GM23338 (cell line): ENCODE results near the gene RNF20. TPM values are rescaled to one million over a fixed set of nuclear protein-coding genes. Genes with fewer than 3 reads are reported as not detected.

Experiments used
- ATAC-seq: fragments of 200-7000 bp; cut with Tn5 transposase; 3 replicates; pipeline ENCODE4 v1.9.1; 2020
- DNase-seq: peaks from one replicate; pipeline ENCODE4 v3.0.0-alpha.2; 2015; ENCODE audit warnings: low spot score
- H2AFZ ChIP-seq: fragments of 200-600 bp; sonication (generic); 2 replicates; pipeline ENCODE4 v1.8.0; 2016; ENCODE audit warnings: antibody characterized with exemption, mild to moderate bottlenecking, moderate library complexity
- H3F3A ChIP-seq: fragments of 200-600 bp; sonication (generic); replicated peaks from 2 replicates; pipeline ENCODE4 v1.8.0; 2017; ENCODE audit warnings: antibody characterized with exemption, mixed run types, low read depth
- H3K27ac ChIP-seq: fragments of 200-600 bp; sonication (generic); 2 replicates; pipeline ENCODE4 v1.6.1; 2016; ENCODE audit warnings: low read depth
- H3K27me3 ChIP-seq: fragments of 200-600 bp; sonication (generic); 2 replicates; pipeline ENCODE4 v1.8.0; 2016; ENCODE audit warnings: mild to moderate bottlenecking, mixed run types, moderate library complexity; ENCODE audit not compliant: insufficient read depth
- H3K36me3 ChIP-seq: fragments of 200-600 bp; sonication (generic); 2 replicates; pipeline ENCODE4 v1.8.0; 2016; ENCODE audit warnings: mild to moderate bottlenecking; ENCODE audit not compliant: insufficient read depth
- H3K4me1 ChIP-seq: fragments of 200-600 bp; sonication (generic); 2 replicates; pipeline ENCODE4 v1.8.0; 2016; ENCODE audit warnings: mild to moderate bottlenecking, moderate library complexity; ENCODE audit not compliant: insufficient read depth
- H3K4me2 ChIP-seq: fragments of 200-600 bp; sonication (generic); 2 replicates; pipeline ENCODE4 v1.7.1; 2017; ENCODE audit warnings: mixed run types
- H3K4me3 ChIP-seq: fragments of 200-600 bp; sonication (generic); 2 replicates; pipeline ENCODE4 v1.6.1; 2016; ENCODE audit warnings: mixed run types
- H3K79me2 ChIP-seq: fragments of 200-600 bp; sonication (generic); replicated peaks from 2 replicates; pipeline ENCODE4 v1.8.0; 2017; ENCODE audit warnings: mild to moderate bottlenecking; ENCODE audit not compliant: insufficient read depth
- H3K9me2 ChIP-seq: fragments of 200-600 bp; sonication (generic); 2 replicates; pipeline ENCODE4 v1.8.0; 2017; ENCODE audit not compliant: insufficient read depth
- H4K20me1 ChIP-seq: fragments of 200-600 bp; sonication (generic); replicated peaks from 2 replicates; pipeline ENCODE4 v1.8.0; 2017; ENCODE audit warnings: mild to moderate bottlenecking; ENCODE audit not compliant: insufficient read depth
- H3K27ac Mint-ChIP-seq: 2 replicates; pipeline ENCODE4 v1.8.0; 2020; ENCODE audit warnings: inconsistent platforms, mild to moderate bottlenecking, moderate library complexity, mixed read lengths
- H3K27me3 Mint-ChIP-seq: 3 replicates; pipeline ENCODE4 v1.8.0; 2022; ENCODE audit warnings: low read depth, mild to moderate bottlenecking, moderate library complexity, mixed read lengths, inconsistent platforms; ENCODE audit not compliant: insufficient read depth, poor library complexity
- H3K36me3 Mint-ChIP-seq: 3 replicates; pipeline ENCODE4 v1.8.0; 2021; ENCODE audit warnings: low read depth, mild to moderate bottlenecking, inconsistent platforms, moderate library complexity, mixed read lengths
- H3K4me1 Mint-ChIP-seq: 3 replicates; pipeline ENCODE4 v1.8.0; 2020; ENCODE audit warnings: mild to moderate bottlenecking, inconsistent platforms, mixed read lengths
- H3K4me3 Mint-ChIP-seq: 3 replicates; pipeline ENCODE4 v1.8.0; 2021; ENCODE audit warnings: moderate library complexity, mild to moderate bottlenecking, inconsistent platforms, mixed read lengths
- H3K9me3 Mint-ChIP-seq: 3 replicates; pipeline ENCODE4 v1.8.0; 2020; ENCODE audit warnings: moderate library complexity, mild to moderate bottlenecking, inconsistent platforms, mixed read lengths
- CTCF ChIP-seq, 2 experiments: fragments of 200-600 bp in 1 of 2; sonication (generic) in 1 of 2; conservative IDR thresholded peaks; 2 replicates each; pipeline versions ENCODE4 v1.5.1 to v1.6.1; 2016 to 2017; ENCODE audit warnings: antibody characterized with exemption in 2 of 2, low read depth in 2 of 2, mild to moderate bottlenecking in 2 of 2, moderate library complexity in 1 of 2
- EZH2 ChIP-seq: fragments of 200-600 bp; sonication (generic); IDR thresholded peaks from one replicate; pipeline ENCODE4 v1.8.0; 2017; ENCODE audit warnings: antibody characterized with exemption, mild to moderate bottlenecking, low read depth; ENCODE audit not compliant: unreplicated experiment
- NANOG ChIP-seq: IDR thresholded peaks from 2 replicates; pipeline ENCODE4 v1.6.1; 2016; ENCODE audit warnings: antibody characterized with exemption, borderline replicate concordance
- polyA plus RNA-seq: library from polyadenylated mRNA; unstranded; fragments of >200 nt; fragmentation: Nextera tagmentation; extraction: Ambion mirVana; gene quantifications from 2 replicates; pipeline ENCODE4 v1.2.1, GENCODE V29; 2016
- total RNA-seq: library from RNA; depleted of rRNA; stranded (reverse); fragments of >200 nt; shearing (Covaris generic); gene quantifications from 2 replicates; pipeline ENCODE4 v1.2.3, GENCODE V29; 2014

RNF20 gene
- total and polyA plus RNA-seq, 2 experiments from 2014 or later, result 33.6 to 36.2 TPM

DNA sequence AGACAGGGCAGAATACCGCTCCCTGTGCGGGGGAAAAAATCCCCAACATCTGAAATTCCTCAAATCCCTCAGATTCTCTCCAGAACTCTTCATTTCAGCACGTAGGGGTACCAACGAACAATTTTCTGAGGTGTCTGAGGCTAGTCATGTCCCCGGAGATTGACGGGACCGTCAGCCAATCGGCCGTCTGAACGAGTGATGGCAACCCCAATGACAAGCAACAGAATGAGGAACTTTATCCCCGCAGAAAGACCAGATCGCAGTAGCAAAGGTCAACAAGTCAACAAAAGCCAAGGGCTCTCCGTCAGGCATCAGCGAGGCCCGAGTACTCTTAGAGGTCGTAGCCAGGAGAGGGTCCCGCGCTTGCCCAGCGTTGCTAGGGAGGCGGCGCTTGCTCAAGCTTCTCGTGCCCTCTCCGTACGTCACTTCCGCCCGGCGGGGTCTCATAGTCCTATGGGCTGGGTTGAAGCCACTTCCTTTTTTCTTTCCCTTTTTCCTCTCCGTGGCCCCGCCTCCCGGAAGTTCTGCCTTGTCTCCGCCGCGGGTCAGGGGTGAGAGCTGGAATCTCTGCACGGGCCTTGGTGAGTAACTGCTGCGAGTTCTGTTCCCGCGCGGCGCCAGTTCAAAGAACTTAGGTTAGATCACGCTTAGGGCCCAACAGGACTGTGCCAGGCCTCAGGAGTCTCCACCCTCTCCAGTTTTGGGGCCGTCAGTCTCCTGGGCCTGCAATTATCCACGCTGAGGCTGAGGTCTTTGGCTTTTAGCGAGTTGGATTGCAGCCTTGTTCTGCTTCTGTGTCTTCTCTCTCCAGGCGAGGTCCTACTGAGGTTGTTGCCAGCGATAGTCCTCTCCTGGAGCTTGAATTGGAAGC is at the start of gene RNF20 (continued):
- no peak for TF ChIP-seq NANOG
- no peak for TF ChIP-seq CTCF (conservative IDR thresholded peaks at IDR 0.05; ENCODE audit: low read depth in 2 of 2)

DNA sequence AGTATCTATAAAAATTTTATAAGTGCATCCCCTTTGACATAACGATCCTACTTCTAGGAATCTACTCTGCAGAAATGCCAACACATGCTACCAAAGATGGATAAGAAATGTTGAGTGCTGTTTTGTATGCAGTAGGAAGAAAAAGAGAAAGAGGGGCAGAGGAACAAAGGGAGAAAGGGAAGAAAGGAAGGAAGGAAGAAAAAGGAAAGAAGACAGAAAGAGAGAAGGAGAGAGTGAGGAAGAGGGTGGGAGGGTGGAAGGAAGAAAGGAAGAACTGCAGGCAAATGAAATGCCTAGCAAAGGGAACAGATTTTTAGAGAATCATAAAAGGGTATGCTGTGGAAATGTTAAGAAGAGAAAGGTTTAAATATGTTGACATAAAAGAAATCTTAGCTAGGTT is 49.6 kb upstream of the RNF20 start:
- H3K4me3 Mint-ChIP-seq, result no peak overlapping the region
- H3K4me1 ChIP-seq, result peaks cover 22% of the 10 kb centered on the region
- ATAC-seq, result no peak

More for the DNA sequence above, 49.6 kb upstream of the RNF20 start:
- no peak overlapping the region for H3K27ac Mint-ChIP-seq
- H3K4me1 Mint-ChIP-seq, result peaks cover 41% of the 10 kb centered on the region
- H3K9me2 ChIP-seq, result no peaks in the 10 kb centered on the region; the same call in 1 of the 2 replicates
- H3K79me2 ChIP-seq, result peaks cover 26% of the 10 kb centered on the region
- peaks cover 16% of the 10 kb centered on the region for H3K27me3 ChIP-seq
- H2AFZ ChIP-seq, result no peak overlapping the region
- 0 out of 2 replicates have a peak, but pooled peaks cover 2% of the 10 kb centered on the region for H4K20me1 ChIP-seq
- no peak overlapping the region for H3K4me3 ChIP-seq
- H3K27me3 Mint-ChIP-seq, result peaks cover 11% of the 10 kb centered on the region
- TF ChIP-seq CTCF (conservative IDR thresholded peaks at IDR 0.05; ENCODE audit: low read depth in 2 of 2), result no peak
- no peak for TF ChIP-seq EZH2
- no peak for TF ChIP-seq NANOG
- H3K9me3 Mint-ChIP-seq, result no peaks in the 10 kb centered on the region
- H3K36me3 ChIP-seq, result no peaks in the 10 kb centered on the region
- H3K36me3 Mint-ChIP-seq, result no peaks in the 10 kb centered on the region
- no peak overlapping the region for H3K27ac ChIP-seq
- no peak overlapping the region for H3K4me2 ChIP-seq
- no peaks in the 10 kb centered on the region for H3F3A ChIP-seq
- DNase-seq, result no peak
